Amniotic stem cell (primary cell): ENCODE measurements around the gene CAMTA1.

ENCODE experiments used
- DNase-seq: peaks from one replicate; lab custom pipeline; 2025; lab: John Stamatoyannopoulos, UW

CAMTA1 gene

GRCh38 chr1:7229696-7230631, 444.7 kb downstream of the CAMTA1 start:
- DNase-seq: no peak

GRCh38 chr1:7232441-7233236, 447.4 kb downstream of the CAMTA1 start:
- DNase-seq: no peak

GRCh38 chr1:7233237-7233540, 447.9 kb downstream of the CAMTA1 start:
- DNase-seq: no peak

- DNase-seq: no peak
Observed at GRCh38 chr1:7233646-7234470, 448.6 kb downstream of the CAMTA1 start.

GRCh38 chr1:7234471-7234755, 449.2 kb downstream of the CAMTA1 start:
- DNase-seq: no peak

GRCh38 chr1:7235871-7236517, 450.7 kb downstream of the CAMTA1 start:
- no peak for DNase-seq

- no peak for DNase-seq
Observed at GRCh38 chr1:7236844-7237515, 451.7 kb downstream of the CAMTA1 start.

- no peak for DNase-seq
Observed at GRCh38 chr1:7247158-7247557, 461.9 kb downstream of the CAMTA1 start.

- no peak for DNase-seq
Observed at GRCh38 chr1:7247791-7248548, 462.7 kb downstream of the CAMTA1 start.

GRCh38 chr1:7248549-7249199, 463.4 kb downstream of the CAMTA1 start:
- no peak for DNase-seq

- DNase-seq: no peak
Observed at GRCh38 chr1:7249516-7249915, 464.3 kb downstream of the CAMTA1 start.

- no peak for DNase-seq
Observed at GRCh38 chr1:7250176-7250575, 464.9 kb downstream of the CAMTA1 start.

GRCh38 chr1:7250597-7251453, 465.6 kb downstream of the CAMTA1 start:
- no peak for DNase-seq

- DNase-seq: no peak
Observed at GRCh38 chr1:7251454-7251800, 466.2 kb downstream of the CAMTA1 start.

GRCh38 chr1:7252411-7253117, 467.3 kb downstream of the CAMTA1 start:
- DNase-seq: no peak

GRCh38 chr1:7253118-7253480, 467.8 kb downstream of the CAMTA1 start:
- DNase-seq: no peak

GRCh38 chr1:7253988-7254587, 468.8 kb downstream of the CAMTA1 start:
- DNase-seq: no peak

GRCh38 chr1:7255303-7256058, 470.2 kb downstream of the CAMTA1 start:
- no peak for DNase-seq
